ENCODE data around the gene MANF.

Gene MANF

DNA sequence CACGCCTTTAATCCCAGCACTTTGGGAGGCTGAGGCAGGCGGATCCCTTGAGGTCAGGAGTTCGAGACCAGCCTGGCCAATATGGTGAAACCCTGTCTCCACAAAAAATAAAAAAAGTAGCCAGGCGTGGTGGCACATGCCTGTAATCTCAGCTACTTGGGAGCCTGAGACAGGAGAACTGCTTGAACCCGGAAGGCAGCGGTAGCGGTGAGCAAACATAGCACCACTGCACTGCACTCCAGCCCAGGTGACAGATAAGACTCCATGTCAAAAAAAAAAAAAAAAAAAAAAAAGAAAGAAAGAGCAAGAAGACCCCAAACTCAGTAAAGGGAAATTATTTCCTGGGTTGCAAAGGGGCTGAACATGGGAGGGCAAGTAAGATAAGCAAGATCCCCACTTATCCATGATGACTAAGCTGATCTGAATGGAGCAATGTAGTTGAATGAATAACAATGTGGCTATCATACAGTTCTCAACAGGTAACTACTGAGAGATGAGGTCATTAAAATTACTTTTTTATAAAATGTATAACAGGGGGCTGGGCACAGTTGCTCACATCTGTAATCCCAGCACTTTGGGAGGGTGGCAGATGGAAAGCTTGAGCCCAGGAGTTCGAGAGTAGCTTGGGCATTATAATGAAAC, 52.0 kb downstream of the MANF start:
- no peak for DNase-seq (ENCODE audit: low read depth)

Data from activated T-cell treated with anti-CD3 and anti-CD28 coated beads for 48 hours (primary cell).